Glomerular visceral epithelial cell (primary cell): ENCODE data around the gene DNM2.
A peak's percentile ranks its signal among the peaks of the same experiment; 100 is the strongest.
"Not testable (repeated sequence)": the region's sequence is repeated elsewhere in the genome, so short reads cannot be mapped to it uniquely, and the experiment has no call there.

Experiments used
- DNase-seq: peaks from one replicate; pipeline ENCODE4 v3.0.0-alpha.2; 2016; ENCODE audit errors: extremely low spot score

DNM2 gene

GRCh38 chr19:10717356-10718204 is at the start of gene DNM2:
TSS of gene DNM2 (plus strand) at chr19:10718079. CDS start at chr19:10718243, 164 bp downstream.
- DNase-seq, result peak; percentile 100

GRCh38 chr19:10669246-10669645 is 48.6 kb upstream of the DNM2 start:
- DNase-seq, result no peak

GRCh38 chr19:10670182-10670581 is 47.7 kb upstream of the DNM2 start:
- no peak for DNase-seq

GRCh38 chr19:10670876-10671804 is 46.7 kb upstream of the DNM2 start:
- no peak for DNase-seq

- DNase-seq, result peak; percentile 47
Observed at GRCh38 chr19:10671922-10672321, 46.0 kb upstream of the DNM2 start.

- not testable (repeated sequence) for DNase-seq
Observed at GRCh38 chr19:10675214-10675613, 42.7 kb upstream of the DNM2 start.

GRCh38 chr19:10677751-10678150 is 40.1 kb upstream of the DNM2 start:
- no peak for DNase-seq

GRCh38 chr19:10678813-10679212 is 39.1 kb upstream of the DNM2 start:
- no peak for DNase-seq

- DNase-seq, result no peak
Observed at GRCh38 chr19:10679743-10680142, 38.1 kb upstream of the DNM2 start.

- no peak for DNase-seq
Observed at GRCh38 chr19:10680545-10681135, 37.2 kb upstream of the DNM2 start.

- no peak for DNase-seq
Observed at GRCh38 chr19:10681658-10682057, 36.2 kb upstream of the DNM2 start.

- DNase-seq, result no peak
Observed at GRCh38 chr19:10682397-10683063, 35.3 kb upstream of the DNM2 start.

GRCh38 chr19:10683064-10683426 is 34.8 kb upstream of the DNM2 start:
- DNase-seq, result no peak

- DNase-seq, result no peak
Observed at GRCh38 chr19:10683582-10683981, 34.3 kb upstream of the DNM2 start.

- no peak for DNase-seq
Observed at GRCh38 chr19:10685210-10685609, 32.7 kb upstream of the DNM2 start.

GRCh38 chr19:10686193-10686592 is 31.7 kb upstream of the DNM2 start:
- DNase-seq, result no peak

- no peak for DNase-seq
Observed at GRCh38 chr19:10686661-10687517, 31.0 kb upstream of the DNM2 start.

GRCh38 chr19:10687518-10688288 is 30.2 kb upstream of the DNM2 start:
- DNase-seq, result no peak

GRCh38 chr19:10688545-10689280 is 29.2 kb upstream of the DNM2 start:
- DNase-seq, result no peak
